GM18867 (cell line): Measurements from ENCODE around the gene LRMDA.

ENCODE experiments used
- ATAC-seq: cut with Tn5 transposase; IDR thresholded peaks from one replicate; pipeline ENCODE4 v1.9.1; 2021; ENCODE audit warnings: mild to moderate bottlenecking, moderate library complexity; ENCODE audit not compliant: unreplicated experiment

The LRMDA gene

DNA sequence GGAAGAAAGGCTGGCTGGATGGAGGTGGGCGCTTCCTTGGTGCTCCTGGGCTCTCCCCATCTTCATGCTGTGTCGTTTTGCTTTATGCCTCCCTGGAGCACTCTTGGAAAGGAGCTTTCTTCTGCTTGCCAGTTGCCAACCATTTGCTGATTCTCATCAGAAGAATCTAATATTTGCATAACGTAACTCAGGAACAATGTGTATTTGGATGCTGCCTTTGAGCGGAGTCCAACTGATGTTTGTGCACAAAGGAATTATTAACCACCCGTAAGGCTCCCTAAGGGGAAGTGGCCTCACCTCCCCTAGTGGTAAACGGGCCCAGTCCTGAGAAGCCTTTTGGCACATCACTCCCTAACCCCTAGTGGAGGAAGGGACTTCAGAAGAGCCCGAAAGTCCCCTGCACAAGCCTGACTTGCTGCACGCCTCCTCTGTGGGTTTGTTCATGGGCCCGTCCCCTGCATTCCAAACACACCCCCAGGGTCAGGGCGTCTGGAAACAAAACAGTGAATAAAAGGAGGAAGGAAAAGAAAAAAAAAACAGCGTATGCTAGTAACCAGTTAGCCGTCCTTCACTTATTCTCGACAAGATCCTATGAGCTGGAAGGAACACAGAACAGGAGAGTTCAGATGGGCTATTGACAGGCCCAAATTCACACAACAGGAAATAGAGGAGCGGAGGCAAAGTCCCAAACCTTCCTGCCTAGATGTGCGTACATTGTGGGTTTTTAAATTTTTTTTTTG lies 602.2 kb downstream of the LRMDA start:
- no peak for ATAC-seq

DNA sequence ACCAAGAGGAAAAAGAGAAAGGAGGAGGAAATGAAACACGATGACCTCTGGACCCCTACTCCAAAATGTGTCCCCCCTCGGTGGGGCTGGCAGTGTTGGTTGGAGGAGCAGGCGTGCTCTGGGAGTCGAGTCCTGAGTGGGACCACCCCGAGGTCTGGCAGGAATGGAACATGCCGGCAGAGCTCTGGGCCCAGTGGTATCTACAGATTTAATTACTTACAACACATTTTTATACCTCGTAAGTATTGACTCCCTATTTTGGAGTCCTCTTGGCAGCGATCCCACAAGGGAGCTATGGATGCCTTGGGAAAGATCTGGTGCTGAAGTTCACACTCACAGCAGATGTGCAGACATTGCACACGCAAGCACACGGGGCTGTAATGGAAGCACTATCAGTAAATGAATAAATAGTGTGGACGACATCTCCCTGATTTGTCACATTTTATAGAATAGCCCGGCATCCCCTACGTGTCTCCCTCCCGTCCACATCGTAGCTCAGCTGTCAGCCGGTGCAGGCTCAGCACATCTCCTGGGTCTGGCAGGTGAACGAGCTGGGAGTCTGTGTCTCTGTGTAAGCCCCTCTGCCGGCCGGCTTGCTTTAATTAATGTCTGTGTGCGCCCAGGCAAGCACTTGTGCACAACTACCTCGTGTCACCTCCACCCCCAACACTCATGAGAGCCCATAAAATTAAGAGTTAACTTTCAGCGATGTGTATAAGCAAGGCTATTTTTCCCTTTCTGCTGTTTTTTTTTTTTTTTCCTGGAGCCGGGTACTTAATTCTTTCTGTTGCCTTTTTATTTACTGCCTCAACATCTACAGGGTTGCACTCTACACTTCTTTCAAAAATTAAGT lies 603.2 kb downstream of the LRMDA start:
- ATAC-seq = no peak

DNA sequence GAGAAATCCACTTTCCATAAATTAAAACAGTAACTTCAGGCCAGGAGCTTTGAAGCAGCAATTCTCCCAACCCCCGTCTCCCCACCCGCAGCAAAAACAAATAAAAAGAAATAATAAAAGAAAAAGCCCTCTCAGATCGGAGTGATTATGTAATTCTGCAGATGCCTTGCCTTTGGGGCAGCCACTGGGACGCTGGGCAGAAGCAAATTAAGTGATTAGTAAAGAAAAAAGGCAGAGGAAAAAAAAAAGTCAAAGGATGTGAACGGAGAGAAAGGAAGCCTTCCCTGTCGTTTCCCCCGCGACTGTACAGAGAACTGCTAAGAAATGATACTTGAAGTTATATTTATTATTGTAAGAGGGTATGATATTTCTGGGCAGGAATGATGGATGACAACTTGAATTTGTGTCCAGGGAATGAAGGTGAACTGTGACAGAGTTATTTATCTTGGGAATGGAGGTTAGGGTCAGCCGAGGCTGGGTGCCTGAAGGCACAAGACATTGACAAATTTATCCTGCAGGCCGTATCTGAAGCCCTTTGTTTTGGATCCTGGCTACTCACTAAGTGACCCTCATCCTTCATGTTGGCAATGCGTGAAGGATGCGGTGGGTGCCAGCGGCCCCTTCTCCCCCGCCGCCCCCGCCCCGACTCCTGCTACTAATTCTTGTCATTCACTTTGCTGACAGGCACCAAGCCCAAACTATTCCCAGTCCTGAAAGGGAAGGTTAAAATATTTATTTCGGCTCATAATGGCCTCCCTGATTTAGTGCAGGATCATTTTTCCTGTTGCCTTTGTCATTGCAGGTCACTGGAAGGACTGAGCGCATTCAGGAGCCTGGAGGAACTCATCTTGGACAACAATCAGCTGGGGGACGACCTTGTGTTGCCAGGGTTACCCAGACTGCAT lies 604.0 kb downstream of the LRMDA start:
- ATAC-seq = no peak

DNA sequence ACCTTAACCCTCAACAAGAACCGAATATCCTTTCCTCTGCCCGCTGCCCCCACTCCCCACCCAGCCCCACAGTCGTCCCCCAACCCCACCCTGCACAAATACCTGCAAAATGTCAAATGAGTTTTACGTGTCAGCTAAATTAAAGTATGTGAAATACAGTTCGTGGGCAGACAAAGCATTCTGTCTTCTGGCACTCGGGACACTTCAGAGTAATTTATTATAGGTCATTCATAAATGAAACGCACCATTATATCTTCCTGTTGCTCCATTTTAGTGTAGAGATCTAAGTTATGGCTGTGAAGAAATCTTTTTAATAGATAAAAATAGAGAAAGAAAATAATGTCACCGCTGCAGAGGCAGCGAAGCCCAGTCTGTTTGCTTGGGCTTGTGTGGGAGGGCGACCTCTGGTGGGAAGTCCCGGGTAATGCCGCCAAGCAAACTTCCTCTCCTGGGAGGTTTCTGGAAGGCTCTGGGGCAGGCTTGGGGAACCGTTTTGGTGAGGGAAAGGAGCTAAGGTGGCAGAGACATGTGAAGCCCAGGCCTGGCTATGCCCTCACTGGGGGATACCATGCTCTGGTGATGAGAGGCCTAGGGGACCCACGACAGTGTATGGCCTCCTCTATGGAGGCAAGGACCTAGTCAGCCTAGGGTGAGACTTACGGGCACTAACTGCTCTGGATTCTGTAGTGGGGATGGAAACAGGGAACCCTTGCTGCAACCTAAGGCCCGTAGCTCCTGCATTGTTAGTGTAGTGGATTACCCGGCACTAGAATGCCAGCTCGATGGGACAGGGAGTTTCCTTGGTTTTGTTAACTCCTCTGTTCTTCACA lies 604.9 kb downstream of the LRMDA start:
- ATAC-seq = peak; percentile 84

DNA sequence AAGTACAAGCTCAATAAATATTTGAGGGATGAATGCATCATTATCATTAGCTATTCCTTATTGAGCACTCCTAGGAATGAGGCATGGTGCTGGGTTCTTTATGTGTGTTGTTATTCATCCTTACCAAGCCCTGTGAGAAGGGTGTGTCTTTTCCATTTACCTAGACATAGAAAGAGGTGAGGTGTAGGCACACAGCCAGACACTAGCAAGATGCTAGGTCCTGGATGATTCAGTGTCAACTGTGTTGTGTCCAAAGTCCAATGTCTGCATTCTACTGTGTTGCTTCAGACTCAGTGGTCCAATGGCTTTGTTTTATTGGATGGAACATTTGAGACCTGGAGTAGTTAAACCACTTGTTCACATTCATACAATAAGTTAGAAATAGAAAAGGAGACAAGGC lies 605.5 kb downstream of the LRMDA start:
- ATAC-seq = no peak

DNA sequence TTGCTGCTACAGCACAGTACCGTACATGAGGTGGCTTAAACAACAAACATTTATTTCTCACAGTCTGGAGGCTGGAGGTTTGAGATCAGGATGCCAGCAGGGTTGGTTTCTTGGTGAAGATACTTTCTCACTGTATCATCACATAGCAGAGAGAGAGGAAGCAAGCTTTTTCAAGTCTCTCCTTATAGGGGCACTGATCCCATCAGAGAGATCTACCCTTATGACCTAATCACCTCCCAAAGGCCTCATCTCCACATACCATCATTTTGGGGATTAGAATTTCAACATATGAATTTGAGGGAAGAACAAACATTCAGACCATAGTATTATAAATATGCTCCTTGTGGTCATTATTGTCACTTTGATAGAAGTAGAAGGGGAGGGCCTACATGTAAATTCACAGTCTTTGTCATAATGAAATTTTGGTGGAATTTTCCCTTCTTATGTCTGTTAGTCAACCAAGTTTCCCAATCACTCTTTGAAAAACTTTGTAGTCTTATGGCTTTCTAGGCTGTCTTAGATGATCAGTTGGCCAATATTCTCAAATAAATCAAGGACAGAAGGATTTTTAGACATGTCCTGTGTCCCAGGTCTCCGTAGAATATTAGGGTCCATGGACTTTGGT lies 606.2 kb downstream of the LRMDA start:
- ATAC-seq = no peak

DNA sequence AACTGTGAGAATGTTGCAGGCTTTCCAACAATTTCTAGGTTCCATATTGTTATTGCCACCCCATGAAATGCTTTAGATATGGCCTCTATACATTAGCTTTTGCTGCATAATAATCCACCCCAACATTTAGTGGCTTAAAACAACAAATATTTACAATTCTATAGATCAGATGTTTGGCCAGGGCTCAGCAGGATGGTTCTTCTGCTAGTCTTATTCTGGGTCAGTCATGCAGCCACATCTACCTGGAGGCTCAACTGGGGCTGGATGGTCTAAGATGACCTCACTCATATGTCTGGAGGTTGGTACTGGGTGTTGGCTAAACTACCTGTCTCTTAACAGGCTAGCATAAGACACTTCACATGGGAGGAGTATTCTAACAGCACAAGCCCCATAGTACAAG lies 607.3 kb downstream of the LRMDA start:
- ATAC-seq = no peak

- no peak for ATAC-seq
Observed at GRCh38 chr10:76040107-76040829, 608.8 kb downstream of the LRMDA start.

GRCh38 chr10:76040830-76041220 lies 609.4 kb downstream of the LRMDA start:
- ATAC-seq = no peak

GRCh38 chr10:76041551-76041950 lies 610.1 kb downstream of the LRMDA start:
- ATAC-seq = no peak

- ATAC-seq = no peak
Observed at GRCh38 chr10:76043261-76043660, 611.8 kb downstream of the LRMDA start.

- no peak for ATAC-seq
Observed at GRCh38 chr10:76044751-76045150, 613.3 kb downstream of the LRMDA start.

- no peak for ATAC-seq
Observed at GRCh38 chr10:76045174-76045573, 613.8 kb downstream of the LRMDA start.

DNA sequence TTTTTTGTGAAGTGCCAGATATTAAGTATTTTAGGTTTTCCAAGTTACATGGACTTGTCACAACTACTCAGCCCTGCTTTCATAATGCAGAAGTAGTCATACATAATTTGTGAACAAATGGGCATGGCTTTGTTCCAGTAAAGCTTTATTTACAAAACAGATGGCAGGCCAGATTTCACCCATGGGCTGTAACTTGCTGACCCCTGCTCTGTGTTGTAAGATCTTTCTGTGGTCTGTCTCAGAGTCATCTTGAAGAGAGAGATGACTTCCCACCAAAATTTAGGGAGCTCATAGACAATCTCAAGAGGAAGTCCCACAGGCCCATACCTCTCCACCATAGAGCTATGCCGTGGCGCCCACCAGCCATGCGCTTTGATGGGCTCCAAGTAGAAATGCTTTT lies 616.1 kb downstream of the LRMDA start:
- no peak for ATAC-seq

DNA sequence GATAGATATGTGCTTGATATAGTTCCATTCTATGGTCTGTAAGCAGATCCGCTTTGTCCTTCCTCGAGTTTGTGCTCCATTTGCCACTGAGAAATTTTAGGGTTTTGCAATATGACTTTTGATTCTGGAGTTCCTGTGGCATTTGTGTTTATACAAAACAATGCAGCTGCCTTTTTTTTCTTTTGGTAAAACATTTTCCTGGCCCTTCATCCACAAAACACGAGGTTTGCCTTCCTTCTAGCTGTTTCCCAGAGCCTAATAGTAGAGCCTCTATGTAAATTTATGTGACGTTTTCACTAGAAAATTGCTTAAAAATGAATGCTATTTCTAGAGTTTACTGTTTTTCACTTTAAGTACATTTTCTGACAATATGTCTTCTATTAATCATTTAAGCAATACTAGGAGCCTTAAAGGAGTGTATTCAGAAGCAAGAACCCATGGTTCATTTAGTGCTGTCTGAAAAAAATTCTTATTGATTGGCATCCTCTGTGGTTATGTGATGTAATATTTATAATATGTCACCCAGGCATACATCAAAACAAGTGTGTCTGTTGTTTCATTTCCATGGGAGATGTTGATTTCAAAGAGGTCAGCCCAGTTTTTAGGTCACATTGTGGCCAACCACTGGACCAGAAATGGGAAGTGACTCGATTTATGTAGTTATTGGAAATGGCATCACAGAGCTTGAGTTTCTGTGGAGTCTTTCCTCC lies 618.3 kb downstream of the LRMDA start:
- no peak for ATAC-seq

- no peak for ATAC-seq
Observed at GRCh38 chr10:76050291-76050625, 618.8 kb downstream of the LRMDA start.

DNA sequence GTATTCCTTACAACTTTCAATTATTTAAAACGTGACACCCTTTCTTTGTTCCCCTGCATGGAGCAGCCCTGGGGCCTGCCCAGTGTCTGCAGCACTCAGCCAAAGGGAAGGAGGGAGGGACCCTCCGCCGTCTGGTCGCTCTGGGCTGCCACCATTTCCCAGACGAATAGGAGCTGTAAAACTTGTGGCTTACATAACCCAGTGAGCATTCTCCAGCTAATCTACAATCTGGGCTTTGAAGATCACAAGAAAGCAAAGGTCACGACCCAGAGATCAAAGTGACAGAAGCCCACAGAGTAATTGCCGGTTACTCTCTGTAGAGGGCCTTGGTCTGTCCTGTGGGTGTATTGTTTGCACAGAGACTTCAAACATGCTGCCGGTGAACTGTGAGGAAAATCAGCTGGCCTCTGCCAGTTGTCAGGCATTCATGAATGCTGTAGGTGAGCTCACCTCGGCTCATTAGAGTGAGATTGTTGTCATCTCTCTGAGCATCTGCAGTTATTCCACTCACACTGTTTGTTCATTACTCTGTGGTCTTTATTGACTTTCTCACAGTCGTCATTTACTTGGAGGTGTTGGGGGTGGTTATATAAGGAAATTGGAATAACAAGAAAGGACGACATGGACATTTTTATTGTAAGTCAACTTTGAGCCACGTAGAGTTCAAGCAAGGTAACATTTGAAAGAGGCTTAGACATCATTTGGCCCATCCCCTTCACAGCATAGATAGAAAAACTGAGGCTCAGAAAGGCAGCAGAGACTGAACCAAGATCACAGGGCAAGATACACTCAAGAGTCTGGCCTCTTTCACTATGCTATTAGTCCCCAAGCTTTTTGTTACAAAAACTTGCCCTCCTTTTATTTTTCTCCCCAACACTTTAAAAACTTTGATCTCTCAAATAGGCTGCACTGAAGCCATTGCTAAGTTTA lies 619.8 kb downstream of the LRMDA start:
- no peak for ATAC-seq
